HG02840 (cell line): Measurements from ENCODE around the gene SLC2A4.
"Not testable (repeated sequence)": the region's sequence is repeated elsewhere in the genome, so short reads cannot be mapped to it uniquely, and the experiment has no call there.

Experiments used
- ATAC-seq: cut with Tn5 transposase; IDR thresholded peaks from one replicate; pipeline ENCODE4 v1.9.1; 2021; ENCODE audit warnings: mild to moderate bottlenecking, moderate library complexity, moderate number of reproducible peaks; ENCODE audit not compliant: unreplicated experiment, low FRiP score

The SLC2A4 gene

DNA sequence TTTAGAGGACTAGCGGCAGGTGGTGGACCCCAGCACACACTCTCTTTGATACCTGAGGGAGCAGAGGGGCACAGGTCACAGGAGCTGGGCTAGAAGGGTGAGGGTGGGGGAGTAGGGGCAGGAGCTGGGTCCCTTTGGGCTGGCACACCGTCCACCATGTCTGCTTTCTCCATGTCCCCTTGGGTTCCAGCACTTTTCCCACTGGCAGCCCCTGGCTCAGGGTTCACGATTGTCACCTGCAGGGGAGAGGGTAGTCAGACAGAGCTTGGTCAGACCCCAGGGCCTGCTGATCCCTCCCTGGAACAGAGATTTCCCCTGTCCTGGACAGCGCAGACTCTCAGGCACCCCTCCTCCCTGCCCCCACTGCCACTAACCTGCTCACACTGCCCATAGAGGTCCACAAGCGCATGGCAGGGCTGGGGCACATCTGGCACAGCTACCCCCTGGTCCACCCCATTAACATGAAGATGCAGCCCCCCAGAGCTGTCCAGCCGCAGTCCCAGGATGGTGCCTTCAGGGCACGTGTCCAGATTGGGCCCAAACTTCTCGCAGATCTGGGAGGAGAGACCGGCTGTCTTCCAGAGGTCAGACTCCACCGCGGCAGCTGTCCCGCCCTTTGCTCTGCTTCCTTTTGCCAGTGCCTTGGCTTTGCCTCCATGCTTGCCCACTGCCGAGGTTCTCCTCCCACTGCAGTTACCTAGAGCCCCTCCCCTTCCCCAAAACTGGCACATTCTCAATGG lies 36.8 kb downstream of the SLC2A4 start:
- no peak for ATAC-seq

DNA sequence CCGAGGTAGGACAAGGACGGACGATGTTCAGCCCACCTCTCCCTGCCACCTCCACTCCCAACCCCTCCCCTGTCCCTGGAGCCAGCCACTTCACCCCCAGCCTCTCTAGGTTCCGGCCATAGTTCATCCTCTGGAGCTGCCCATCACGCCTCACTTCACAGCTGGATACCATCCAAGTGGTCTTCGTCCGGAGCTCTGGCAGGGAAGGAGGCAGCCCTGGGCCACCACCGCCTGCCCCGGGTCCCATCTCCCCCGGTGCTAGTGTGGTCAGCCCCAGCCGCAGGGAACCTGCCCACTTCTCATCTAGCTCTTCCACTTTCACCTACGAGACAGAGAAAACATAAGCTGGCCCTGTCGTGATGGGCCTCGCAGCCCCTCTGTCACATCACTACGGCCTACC lies 39.9 kb downstream of the SLC2A4 start:
- no peak for ATAC-seq

DNA sequence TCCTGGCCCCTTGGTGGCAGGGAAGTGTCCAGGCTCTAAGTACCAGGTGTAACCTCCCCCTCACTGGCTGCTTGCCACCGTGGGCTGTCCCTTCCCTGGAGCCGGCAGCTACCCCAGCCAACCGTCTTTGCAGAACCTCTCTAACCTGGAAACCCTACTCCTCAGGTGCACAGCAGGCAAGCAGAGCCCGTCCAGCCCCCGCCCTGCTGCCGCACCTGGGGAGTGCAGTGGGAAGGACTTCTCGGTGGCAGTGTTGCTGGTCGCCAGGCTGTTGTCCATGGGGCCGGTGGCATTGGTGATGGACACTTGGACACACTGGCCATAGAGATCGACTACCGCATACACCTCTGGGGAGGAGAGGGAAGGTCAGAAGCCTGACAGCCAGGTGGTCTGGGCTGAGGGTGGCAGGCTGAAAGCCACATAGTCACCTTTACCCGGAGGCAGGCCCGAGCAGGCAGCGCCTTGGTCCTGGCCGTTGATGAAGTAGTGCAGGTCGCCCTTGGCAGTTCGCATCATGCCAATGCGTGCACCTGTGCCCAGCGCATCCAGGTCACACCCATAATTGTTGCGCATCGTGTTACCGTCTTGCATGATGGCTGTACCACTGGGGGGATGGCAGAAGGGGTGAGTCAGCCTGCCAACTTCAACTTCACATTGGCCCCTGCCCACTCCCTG lies 41.1 kb downstream of the SLC2A4 start:
- ATAC-seq, result no peak

DNA sequence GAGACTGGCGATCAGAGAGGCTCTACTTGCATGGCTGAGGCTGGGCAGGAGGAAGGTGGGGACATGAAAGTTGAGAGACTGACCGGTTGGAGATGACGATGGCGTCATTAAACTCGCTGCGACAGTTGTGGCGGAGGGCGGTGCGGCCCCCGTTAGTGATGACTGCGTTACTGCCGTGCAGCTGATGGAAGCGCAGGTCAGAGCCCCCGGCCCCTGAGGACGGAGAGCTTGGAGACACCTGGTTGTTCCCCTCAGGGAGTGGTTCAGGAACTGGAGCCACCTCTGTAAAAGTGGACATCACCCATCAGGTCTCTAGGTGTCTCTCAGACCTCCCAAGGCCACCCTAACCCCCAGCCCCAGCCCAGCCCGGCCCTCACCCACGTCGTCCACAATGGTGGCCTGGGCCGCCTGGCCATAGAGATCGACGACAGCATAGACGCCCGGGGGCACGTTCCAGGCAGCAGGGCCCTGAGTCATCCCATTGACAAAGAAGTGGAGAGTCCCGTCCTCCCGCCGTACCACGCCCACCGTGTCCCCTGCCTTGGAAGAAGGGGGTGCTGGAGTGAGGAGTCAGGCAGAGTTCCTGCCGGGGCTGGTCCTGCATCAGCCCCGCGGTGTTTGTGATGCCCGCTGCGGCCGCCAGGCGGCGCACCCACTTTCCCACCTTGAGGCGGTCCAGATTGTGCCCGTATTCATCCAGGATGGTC lies 42.4 kb downstream of the SLC2A4 start:
- ATAC-seq, result no peak

- ATAC-seq, result no peak
Observed at GRCh38 chr17:7324438-7324779, 42.9 kb downstream of the SLC2A4 start.

GRCh38 chr17:7325031-7325528 lies 43.6 kb downstream of the SLC2A4 start:
- ATAC-seq, result no peak

DNA sequence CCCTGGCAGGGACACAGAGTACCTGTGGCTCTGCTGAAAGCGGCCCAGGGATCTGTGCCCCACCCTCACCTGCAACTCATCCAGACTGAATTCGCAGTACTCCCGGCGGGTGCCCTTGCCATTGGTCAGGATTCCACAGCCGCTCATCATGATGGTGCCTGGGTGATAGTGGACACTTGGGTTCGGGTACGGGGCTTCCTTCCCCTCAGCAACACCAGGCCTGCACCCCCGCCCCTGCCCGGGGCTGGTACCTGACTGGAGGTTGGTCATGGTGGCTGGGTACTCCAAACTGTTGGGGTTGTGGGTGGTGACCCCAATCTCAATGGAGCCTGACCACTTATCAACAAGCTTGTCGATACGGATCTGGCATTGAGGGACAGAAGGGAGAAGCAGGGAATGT lies 44.7 kb downstream of the SLC2A4 start:
- ATAC-seq, result no peak

GRCh38 chr17:7327056-7327455 lies 45.5 kb downstream of the SLC2A4 start:
- ATAC-seq, result no peak

- no peak for ATAC-seq
Observed at GRCh38 chr17:7327501-7327900, 46.0 kb downstream of the SLC2A4 start.

GRCh38 chr17:7328009-7328408 lies 46.5 kb downstream of the SLC2A4 start:
- ATAC-seq, result no peak

DNA sequence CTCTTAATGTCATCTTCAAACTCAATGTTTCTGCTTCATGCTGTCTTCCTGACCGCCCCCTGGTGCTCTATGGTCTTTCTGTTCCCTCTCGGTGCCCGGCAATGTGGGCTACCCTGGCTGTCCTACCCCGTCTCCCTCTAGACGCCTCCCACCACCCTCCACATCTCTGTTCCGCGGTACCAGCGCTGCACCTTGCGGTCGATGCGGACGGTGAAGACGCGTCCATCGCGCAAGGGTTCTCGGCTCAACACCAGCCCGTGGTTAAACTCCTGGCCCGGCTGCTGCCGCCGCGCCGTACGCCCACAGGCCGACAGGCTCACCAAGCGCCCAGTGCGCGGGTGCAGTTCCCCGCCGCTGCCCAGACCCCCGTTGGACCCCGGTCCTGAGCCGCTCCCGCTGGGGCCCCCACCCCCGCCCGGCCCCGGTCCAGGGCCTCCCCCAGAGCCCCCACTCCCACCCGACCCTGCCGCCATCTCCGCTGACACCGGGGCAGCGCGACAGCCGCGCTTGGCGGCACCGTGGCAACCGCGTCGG lies 47.4 kb downstream of the SLC2A4 start, which contains the start of gene NEURL4:
TSS of gene NEURL4 (minus strand) at position 496 of the 534 bp plus-strand sequence. CDS start at position 473, 23 bp downstream.
- no peak for ATAC-seq

- ATAC-seq, result peak; percentile 62
Observed at GRCh38 chr17:7329374-7329996, 48.0 kb downstream of the SLC2A4 start.

DNA sequence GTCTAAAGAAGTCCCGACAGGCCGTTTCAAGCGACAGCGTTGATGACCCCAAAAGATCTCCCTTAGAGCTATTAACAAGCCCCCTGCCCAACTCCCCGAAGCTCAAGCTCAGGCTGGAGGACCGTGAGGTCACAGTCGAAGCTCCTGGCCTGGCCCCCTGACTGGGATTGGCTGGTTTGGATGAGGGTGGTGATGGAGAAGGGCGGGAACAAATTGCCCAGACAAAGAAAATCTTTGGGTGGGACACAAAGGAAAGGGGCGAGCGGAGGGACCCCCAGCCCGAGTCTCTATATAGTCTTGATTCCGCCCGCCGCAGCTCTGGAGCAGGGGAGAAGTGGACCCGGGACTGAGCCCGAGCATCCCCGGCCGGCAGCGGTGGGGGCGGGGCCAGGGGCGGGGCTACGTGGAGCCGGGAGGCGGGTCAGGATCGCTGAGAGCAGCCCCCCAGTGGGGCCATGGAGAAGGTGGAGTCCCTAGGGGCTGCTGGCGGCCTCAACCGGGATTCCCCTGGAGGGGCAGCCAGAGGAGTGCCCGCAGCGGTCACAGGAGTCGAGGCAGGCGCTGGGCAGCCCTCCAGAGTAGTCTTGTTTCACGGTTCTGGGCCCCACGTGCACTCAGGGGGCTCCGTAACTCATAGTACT lies 48.6 kb downstream of the SLC2A4 start:
- ATAC-seq, result peak; percentile 31

- ATAC-seq, result no peak
Observed at GRCh38 chr17:7330638-7331015, 49.1 kb downstream of the SLC2A4 start.

- ATAC-seq, result no peak
Observed at GRCh38 chr17:7332111-7332510, 50.6 kb downstream of the SLC2A4 start.

GRCh38 chr17:7332600-7333069 lies 51.1 kb downstream of the SLC2A4 start:
- ATAC-seq, result not testable (repeated sequence)

GRCh38 chr17:7334938-7335538 lies 53.5 kb downstream of the SLC2A4 start:
- no peak for ATAC-seq

GRCh38 chr17:7335765-7336164 lies 54.2 kb downstream of the SLC2A4 start:
- ATAC-seq, result not testable (repeated sequence)
